MCF 10A (cell line): Measurements from ENCODE around the gene SLC35E3. TPM values are rescaled to one million over a fixed set of nuclear protein-coding genes. Genes with fewer than 3 reads are reported as not detected.
"Not testable (repeated sequence)": the region's sequence is repeated elsewhere in the genome, so short reads cannot be mapped to it uniquely, and the experiment has no call there.

ENCODE experiments used
- BruUV-seq: library from RNA; stranded (reverse); fragments of 400-500 nt; replicated peaks from 2 replicates; lab custom pipeline; 2021; lab: Mats Ljungman, UMichigan
- CTCF ChIA-PET: fragments of 300-600 bp; sonication (Branson Sonifier 250); formaldehyde crosslinking; extraction: SDS; loops from one replicate; lab custom pipeline; 2021; ENCODE audit warnings: antibody characterized with exemption, inconsistent platforms; lab: Yijun Ruan, JAX
- POLR2A ChIA-PET: fragments of 300-600, 350-650 bp; sonication (Branson Sonifier 250); formaldehyde crosslinking; extraction: SDS; loops from one replicate; lab custom pipeline; 2020; ENCODE audit warnings: antibody characterized with exemption, inconsistent platforms; lab: Yijun Ruan, JAX
- DNase-seq: peaks from one replicate; pipeline ENCODE4 v3.0.0-alpha.2; 2018; ENCODE audit not compliant: unreplicated experiment
- H3K27ac Mint-ChIP-seq: one replicate; pipeline ENCODE4 v1.8.0; 2022; ENCODE audit warnings: mild to moderate bottlenecking, low read depth, mixed read lengths; ENCODE audit not compliant: unreplicated experiment
- H3K27me3 Mint-ChIP-seq: one replicate; pipeline ENCODE4 v1.8.0; 2022; ENCODE audit warnings: mixed read lengths; ENCODE audit not compliant: insufficient read depth, unreplicated experiment
- H3K36me3 Mint-ChIP-seq: one replicate; pipeline ENCODE4 v1.8.0; 2022; ENCODE audit warnings: mild to moderate bottlenecking, moderate library complexity, mixed read lengths; ENCODE audit not compliant: insufficient read depth, unreplicated experiment
- H3K4me1 Mint-ChIP-seq: one replicate; pipeline ENCODE4 v1.8.0; 2022; ENCODE audit warnings: mixed read lengths; ENCODE audit not compliant: insufficient read depth, unreplicated experiment
- H3K4me3 Mint-ChIP-seq: one replicate; pipeline ENCODE4 v1.8.0; 2022; ENCODE audit warnings: mild to moderate bottlenecking, moderate library complexity, mixed read lengths; ENCODE audit not compliant: unreplicated experiment
- H3K9me3 Mint-ChIP-seq: one replicate; pipeline ENCODE4 v1.8.0; 2022; ENCODE audit warnings: mixed read lengths; ENCODE audit not compliant: unreplicated experiment
- intact Hi-C: fragments of 100-400 bp; cut with micrococcal nuclease; formaldehyde crosslinking; loops from 2 replicates; pipeline ENCODE4 v1.14.1; 2022
- total RNA-seq: library from RNA; stranded (reverse); gene quantifications from 2 replicates; pipeline ENCODE4 v1.2.3, GENCODE V29; 2022
- TF ChIP-seq, protein P1 (sequence below): fragments of 200-600 bp; IDR thresholded peaks from one replicate; pipeline ENCODE4 v1.8.0; 2022; ENCODE audit warnings: antibody characterized with exemption, mild to moderate bottlenecking; ENCODE audit not compliant: unreplicated experiment

Gene SLC35E3
- total RNA-seq, 1 experiment from 2014 or later = 7.6 TPM

DNA sequence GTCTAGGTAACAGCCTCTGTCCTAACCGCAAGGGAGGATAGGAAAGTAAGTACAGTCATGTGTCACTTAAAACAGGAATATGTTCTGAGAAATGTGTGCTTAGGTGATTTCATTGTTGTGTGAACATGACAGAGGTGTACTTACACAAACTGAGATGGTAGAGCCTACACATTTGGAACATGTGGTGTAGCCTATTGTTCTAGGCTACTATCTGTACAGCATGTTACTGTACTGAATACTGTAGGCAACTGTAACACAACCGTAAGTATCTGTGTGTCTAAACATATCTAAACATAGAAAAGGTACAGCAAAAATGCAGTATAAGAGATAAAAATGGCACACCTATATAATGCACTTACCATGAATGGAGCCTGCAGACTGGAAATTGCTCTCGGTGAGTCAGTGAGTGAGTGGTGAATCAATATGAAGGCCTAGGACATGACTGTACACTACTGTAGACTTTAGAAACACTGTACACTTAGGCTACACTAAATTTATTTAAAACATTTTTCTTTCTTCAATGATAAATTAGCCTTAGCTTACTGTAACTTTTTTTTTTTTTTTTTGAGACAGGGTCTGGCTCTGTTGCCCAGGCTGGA is 48.8 kb downstream of the SLC35E3 start:
- no peak overlapping the region for H3K4me3 Mint-ChIP-seq
- peak; percentile 49 for DNase-seq
- H3K27me3 Mint-ChIP-seq = no peaks in the 10 kb centered on the region

DNA sequence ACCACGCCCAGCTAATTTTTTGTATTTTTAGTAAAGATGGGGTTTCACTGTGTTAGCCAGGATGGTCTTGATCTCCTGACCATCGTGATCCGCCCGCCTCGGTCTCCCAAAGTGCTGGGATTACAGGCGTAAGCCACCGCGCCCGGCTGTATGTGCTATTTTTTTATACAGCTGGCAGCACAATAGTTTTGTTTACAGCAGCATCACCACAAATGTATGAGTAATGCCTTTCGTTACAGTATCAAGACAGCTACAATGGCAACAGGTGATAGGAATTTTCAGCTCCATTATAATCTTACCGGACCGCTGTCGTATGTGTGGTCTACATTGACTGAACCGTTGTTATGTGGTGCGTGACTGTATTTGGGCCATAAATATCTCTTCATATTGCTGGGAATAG is 50.4 kb downstream of the SLC35E3 start:
- H3K4me3 Mint-ChIP-seq = no peak overlapping the region
- H3K9me3 Mint-ChIP-seq = no peaks in the 10 kb centered on the region
- no peak for DNase-seq
- no peaks in the 10 kb centered on the region for H3K27me3 Mint-ChIP-seq
- CTCF ChIA-PET = interaction anchor here (1.1 kb wide), 1 partner anchor 9 kb away, joined by 3 read pairs; no protein-coding TSS in a partner anchor
- BruUV-seq = no TSS peak
- TF ChIP-seq, protein P1, sequence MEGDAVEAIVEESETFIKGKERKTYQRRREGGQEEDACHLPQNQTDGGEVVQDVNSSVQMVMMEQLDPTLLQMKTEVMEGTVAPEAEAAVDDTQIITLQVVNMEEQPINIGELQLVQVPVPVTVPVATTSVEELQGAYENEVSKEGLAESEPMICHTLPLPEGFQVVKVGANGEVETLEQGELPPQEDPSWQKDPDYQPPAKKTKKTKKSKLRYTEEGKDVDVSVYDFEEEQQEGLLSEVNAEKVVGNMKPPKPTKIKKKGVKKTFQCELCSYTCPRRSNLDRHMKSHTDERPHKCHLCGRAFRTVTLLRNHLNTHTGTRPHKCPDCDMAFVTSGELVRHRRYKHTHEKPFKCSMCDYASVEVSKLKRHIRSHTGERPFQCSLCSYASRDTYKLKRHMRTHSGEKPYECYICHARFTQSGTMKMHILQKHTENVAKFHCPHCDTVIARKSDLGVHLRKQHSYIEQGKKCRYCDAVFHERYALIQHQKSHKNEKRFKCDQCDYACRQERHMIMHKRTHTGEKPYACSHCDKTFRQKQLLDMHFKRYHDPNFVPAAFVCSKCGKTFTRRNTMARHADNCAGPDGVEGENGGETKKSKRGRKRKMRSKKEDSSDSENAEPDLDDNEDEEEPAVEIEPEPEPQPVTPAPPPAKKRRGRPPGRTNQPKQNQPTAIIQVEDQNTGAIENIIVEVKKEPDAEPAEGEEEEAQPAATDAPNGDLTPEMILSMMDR = no peak
- no peaks in the 10 kb centered on the region for H3K36me3 Mint-ChIP-seq
- POLR2A ChIA-PET = interaction anchor here (0.6 to 7.8 kb wide), 4 partner anchors 9 to 91 kb away, joined by 3 to 69 read pairs (median 9); partner anchors contain the start of gene MDM2
- H3K27ac Mint-ChIP-seq = no peak overlapping the region
- intact Hi-C loops = no loop called here
- peaks cover 7% of the 10 kb centered on the region for H3K4me1 Mint-ChIP-seq

More for the DNA sequence above, 48.8 kb downstream of the SLC35E3 start:
- ChIA-PET POLR2A (interaction anchor here (0.6 to 7.8 kb wide), 6 partner anchors 7 to 40 kb away, joined by 3 to 69 read pairs (median 4); partner anchors contain the start of gene MDM2), CTCF (interaction anchor here (0.6 kb wide), 1 partner anchor 12 kb away, joined by 3 read pairs; no protein-coding TSS in a partner anchor)
- Mint-ChIP-seq H3K4me1 (peaks cover 7% of the 10 kb centered on the region), H3K36me3 (no peaks in the 10 kb centered on the region), H3K27ac (no peak overlapping the region), H3K9me3 (no peaks in the 10 kb centered on the region)
- BruUV-seq = no TSS peak
- intact Hi-C loops = no loop called here
- TF ChIP-seq, protein P1 = no peak

DNA sequence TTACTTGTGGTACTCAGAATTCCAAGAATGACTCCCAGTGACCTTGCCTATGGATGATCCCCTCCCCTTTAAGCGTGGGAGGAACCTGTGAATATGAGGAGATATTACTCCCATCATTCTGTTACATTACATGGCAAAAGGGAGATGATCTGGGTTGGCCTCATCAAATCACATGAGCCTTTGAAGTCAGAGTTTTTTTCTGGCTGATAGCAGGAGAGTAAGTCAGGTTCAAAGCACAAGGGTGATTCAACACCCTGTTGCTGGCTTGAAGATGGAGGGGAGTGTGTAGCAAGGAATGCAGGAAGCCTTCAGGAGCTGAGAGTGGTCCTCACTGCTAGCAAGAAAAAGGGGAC is 52.9 kb downstream of the SLC35E3 start:
- no peak for DNase-seq
- no peaks in the 10 kb centered on the region for H3K27me3 Mint-ChIP-seq
- H3K4me3 Mint-ChIP-seq = no peak overlapping the region
- H3K27ac Mint-ChIP-seq = no peak overlapping the region
- no peaks in the 10 kb centered on the region for H3K36me3 Mint-ChIP-seq
- intact Hi-C loops = no loop called here
- POLR2A ChIA-PET = interaction anchor here (0.9 to 7.8 kb wide), 2 partner anchors 9 to 439 kb away, joined by 4 to 69 read pairs; partner anchors contain the start of gene MDM2
- no peaks in the 10 kb centered on the region for H3K9me3 Mint-ChIP-seq
- no TSS peak for BruUV-seq
- no peaks in the 10 kb centered on the region for H3K4me1 Mint-ChIP-seq
- CTCF ChIA-PET = interaction anchor here (0.7 to 1.0 kb wide), 2 partner anchors 9 to 435 kb away, joined by 3 read pairs; partner anchors contain the start of gene MDM2
- TF ChIP-seq, protein P1 = no peak

DNA sequence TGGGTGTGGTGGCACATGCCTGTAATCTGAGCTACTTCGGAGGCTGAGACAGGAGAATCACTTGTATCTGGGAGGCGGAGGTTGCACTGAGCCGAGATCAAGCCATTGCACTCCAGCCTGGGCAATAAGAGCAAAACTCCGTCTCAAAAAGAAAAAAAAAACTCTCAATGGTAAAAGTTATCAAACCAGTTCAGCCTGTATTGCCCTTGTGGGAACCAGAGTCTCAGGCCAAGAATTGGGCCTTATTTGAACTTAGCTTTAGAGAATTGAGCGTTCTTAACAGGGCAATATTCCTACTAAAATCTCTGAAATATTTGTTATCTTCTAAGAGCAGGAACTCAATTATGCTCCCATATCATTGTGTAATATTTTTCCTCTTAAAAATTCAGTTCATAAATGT is 54.3 kb downstream of the SLC35E3 start:
- intact Hi-C loops = loop anchor here (10.0 kb wide), 1 partner anchor 465 kb away; the partner anchor contains the start of gene MDM1
- peaks cover 2% of the 10 kb centered on the region for H3K4me1 Mint-ChIP-seq
- no peak overlapping the region for H3K27ac Mint-ChIP-seq
- H3K36me3 Mint-ChIP-seq = no peaks in the 10 kb centered on the region
- POLR2A ChIA-PET = interaction anchor here (0.9 to 7.8 kb wide), 7 partner anchors 8 to 54 kb away, joined by 3 to 69 read pairs (median 5); partner anchors contain the start of genes MDM2 and SLC35E3
- no TSS peak for BruUV-seq
- H3K9me3 Mint-ChIP-seq = no peaks in the 10 kb centered on the region
- DNase-seq = no peak
- CTCF ChIA-PET = interaction anchor here (0.6 kb wide), 2 partner anchors 17 to 52 kb away, joined by 3 read pairs; no protein-coding TSS in a partner anchor
- H3K27me3 Mint-ChIP-seq = no peaks in the 10 kb centered on the region
- no peak overlapping the region for H3K4me3 Mint-ChIP-seq
- TF ChIP-seq, protein P1 = no peak

DNA sequence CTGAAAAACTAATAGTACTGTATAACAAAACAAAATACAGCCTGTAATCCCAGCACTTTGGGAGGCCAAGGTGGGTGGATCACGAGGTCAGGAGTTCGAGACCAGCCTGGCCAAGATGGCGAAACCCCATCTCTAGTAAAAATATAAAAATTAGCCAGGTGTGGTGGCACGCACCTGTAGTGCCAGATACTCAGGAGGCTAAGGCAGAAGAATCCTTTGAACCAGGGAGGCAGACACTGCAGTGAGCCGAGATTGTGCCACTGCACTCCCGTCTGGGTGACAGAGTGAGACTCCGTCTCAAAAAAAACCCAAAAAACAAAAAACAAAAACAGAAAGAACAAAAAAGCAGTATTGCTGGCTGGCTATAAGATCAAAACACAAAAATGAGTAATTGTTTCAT is 55.1 kb downstream of the SLC35E3 start:
- H3K9me3 Mint-ChIP-seq, H3K36me3 Mint-ChIP-seq, CTCF ChIA-PET, DNase-seq, H3K27me3 Mint-ChIP-seq, BruUV-seq, H3K4me1 Mint-ChIP-seq: not testable (repeated sequence)
- H3K4me3 Mint-ChIP-seq = peak overlapping the region; percentile 28
- intact Hi-C loops = loop anchor here (10.0 kb wide), 1 partner anchor 466 kb away; the partner anchor contains the start of gene MDM1
- H3K27ac Mint-ChIP-seq = peak overlapping the region; percentile 63
- POLR2A ChIA-PET = interaction anchor here (1.0 to 2.6 kb wide), 3 partner anchors 11 to 55 kb away, joined by 3 to 13 read pairs (median 9); partner anchors contain the start of gene SLC35E3

DNA sequence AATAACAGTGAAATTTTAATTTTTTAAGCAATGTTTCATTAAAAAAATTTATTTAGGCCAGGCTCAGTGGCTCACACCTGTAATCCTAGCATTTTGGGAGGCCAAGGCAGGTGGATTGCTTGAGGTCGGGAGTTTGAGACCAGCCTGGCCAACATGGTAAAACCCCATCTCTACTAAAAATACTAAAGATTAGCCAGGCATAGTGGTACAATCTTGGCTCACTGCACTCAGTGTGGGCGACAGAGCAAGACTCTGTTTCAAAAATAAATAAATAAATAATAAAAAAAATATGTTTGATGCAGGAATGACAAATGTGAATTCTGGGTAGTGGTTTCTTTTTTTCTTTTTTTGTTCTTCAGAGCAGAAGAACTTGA is 56.4 kb downstream of the SLC35E3 start:
- BruUV-seq, H3K4me1 Mint-ChIP-seq, H3K9me3 Mint-ChIP-seq, H3K4me3 Mint-ChIP-seq, DNase-seq, H3K36me3 Mint-ChIP-seq, H3K27me3 Mint-ChIP-seq: not testable (repeated sequence)
- peak overlapping the region; percentile 63 for H3K27ac Mint-ChIP-seq
- intact Hi-C loops = loop anchor here (10.0 kb wide), 1 partner anchor 468 kb away; the partner anchor contains the start of gene MDM1
- ChIA-PET CTCF (interaction anchor here (1.0 kb wide), 1 partner anchor 58 kb away, joined by 3 read pairs; no protein-coding TSS in a partner anchor), POLR2A (interaction anchor here (0.6 to 2.6 kb wide), 2 partner anchors 11 to 56 kb away, joined by 4 to 13 read pairs; partner anchors contain the start of gene SLC35E3)
